Mammary epithelial cell (primary cell): Measurements from ENCODE around the gene STOML1.
"Not testable (repeated sequence)": the region's sequence is repeated elsewhere in the genome, so short reads cannot be mapped to it uniquely, and the experiment has no call there.

Experiments
- CTCF ChIP-seq, 2 donors: IDR thresholded peaks in 1 of 2; conservative IDR thresholded peaks in 1 of 2; 2 replicates each; pipeline ENCODE4 v1.5.1; 2011 to 2012; ENCODE audit warnings: inconsistent platforms in 2 of 2, low read length in 2 of 2, mild to moderate bottlenecking in 2 of 2, control low read depth in 1 of 2, low read depth in 1 of 2; ENCODE audit not compliant: insufficient read depth in 1 of 2; ENCODE audit errors: extremely low read depth in 1 of 2
- EZH2 ChIP-seq: IDR thresholded peaks from 2 replicates; pipeline ENCODE4 v1.6.1; 2012; ENCODE audit warnings: low read length, inconsistent platforms, borderline replicate concordance

DNA sequence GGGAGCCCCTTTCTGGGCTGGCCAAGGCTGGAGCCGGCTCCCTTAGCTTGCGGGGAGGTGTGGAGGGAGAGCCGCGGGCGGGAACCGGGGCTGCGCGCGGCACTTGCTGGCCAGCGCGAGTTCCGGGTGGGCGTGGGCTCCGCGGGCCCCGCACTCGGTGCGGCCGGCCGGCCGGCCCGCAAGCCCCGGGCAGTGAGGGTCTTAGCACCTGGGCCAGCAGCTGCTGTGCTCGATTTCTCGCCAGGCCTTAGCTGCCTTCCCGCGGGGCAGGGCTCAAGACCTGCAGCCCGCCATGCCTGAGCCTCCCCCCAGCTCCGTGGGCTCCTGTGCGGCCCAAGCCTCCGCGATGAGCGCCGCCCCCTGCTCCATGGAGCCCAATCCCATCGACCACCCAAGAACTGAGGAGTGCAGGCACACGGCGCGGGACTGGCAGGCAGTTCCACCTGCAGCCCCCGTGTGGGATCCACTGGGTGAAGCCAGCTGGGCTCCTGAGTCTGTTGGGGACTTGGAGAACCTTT, 18.4 kb downstream of the STOML1 start:
- not testable (repeated sequence) for TF ChIP-seq EZH2; CTCF (conservative IDR thresholded peaks at IDR 0.05 in 1 of 2, IDR thresholded peaks at IDR 0.05 in 1 of 2; ENCODE audit: extremely low read depth in 1 of 2, insufficient read depth in 1 of 2, low read depth in 1 of 2, low read length in 2 of 2)
